ENCODE data around the gene KIRREL3.
"Not testable (repeated sequence)": the region's sequence is repeated elsewhere in the genome, so short reads cannot be mapped to it uniquely, and the experiment has no call there.

- TF ChIP-seq CTCF, POLR2A (IDR thresholded peaks at IDR 0.05): not testable (repeated sequence)
Observed at GRCh38 chr11:126382641-126383040, 617.9 kb downstream of the KIRREL3 start.

Data from testis (tissue), 2 donors.